ENCODE data around the gene CDH4. TPM values are rescaled to one million over a fixed set of nuclear protein-coding genes. Genes with fewer than 3 reads are reported as not detected.

The CDH4 gene
- total RNA-seq, 4 donors from 2014 or later: 0.71 to 4.2 (median 2.9) TPM

- TF ChIP-seq POLR2A (IDR thresholded peaks at IDR 0.05) (no peak), CTCF (IDR thresholded peaks at IDR 0.05) (no peak)
- intact Hi-C loops (cut with DNase I; ENCODE audit: low total_unique reads): no loop called here
- 90 to 91% methylated on average over 23 of the region's 23 CpGs for WGBS, 2 donors
- no peak overlapping the region for H3K4me3 ChIP-seq (ENCODE audit: low read depth, poor library complexity, severe bottlenecking)
- no peak for DNase-seq (ENCODE audit: low spot score in 2 of 2)
Observed at GRCh38 chr20:61926796-61927192, 674.7 kb downstream of the CDH4 start.

DNA sequence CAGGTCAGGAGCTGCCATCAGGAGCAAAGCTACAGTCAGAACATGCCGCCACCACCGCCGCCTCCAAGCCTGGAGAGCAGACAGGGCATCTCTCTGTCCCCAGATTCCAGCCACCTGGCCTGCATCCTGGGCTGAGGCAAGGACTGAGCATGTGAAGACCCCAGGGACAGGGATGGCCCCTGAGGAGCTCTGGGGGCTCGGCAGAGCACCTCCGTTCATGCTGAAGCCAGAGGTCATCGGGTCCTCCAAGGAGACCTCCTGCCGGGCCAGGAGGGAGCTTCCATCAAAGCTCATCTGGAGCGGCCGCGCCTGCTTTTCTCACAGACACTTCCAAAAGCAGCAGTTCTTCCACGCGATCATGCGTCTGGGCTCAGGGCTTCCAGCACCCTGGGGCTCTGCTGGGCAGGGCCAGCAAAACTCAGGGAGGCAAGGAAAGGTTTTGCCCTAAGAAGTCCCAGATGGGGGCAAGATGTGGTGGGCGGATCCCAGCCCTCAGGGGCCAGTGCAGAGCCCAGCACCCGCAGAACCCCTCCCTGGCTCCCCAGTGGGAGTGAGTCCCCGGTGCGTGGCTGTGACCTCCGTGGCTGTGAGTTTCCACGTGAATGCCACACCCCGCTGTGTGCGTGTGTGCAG, 675.2 kb downstream of the CDH4 start:
- no peak overlapping the region for H3K4me3 ChIP-seq (ENCODE audit: low read depth, poor library complexity, severe bottlenecking)
- 84% methylated on average over 14 to 21 of the region's 21 CpGs for WGBS, 2 donors
- DNase-seq (ENCODE audit: low spot score in 2 of 2): no peak
- TF ChIP-seq CTCF (IDR thresholded peaks at IDR 0.05) (no peak), POLR2A (IDR thresholded peaks at IDR 0.05) (no peak)
- intact Hi-C loops (cut with DNase I; ENCODE audit: low total_unique reads): no loop called here

- intact Hi-C loops (cut with DNase I; ENCODE audit: low total_unique reads): no loop called here
- no peak overlapping the region for H3K4me3 ChIP-seq (ENCODE audit: low read depth, poor library complexity, severe bottlenecking)
- WGBS, 2 donors: 90 to 93% methylated on average over 41 to 42 of the region's 43 CpGs
- no peak for TF ChIP-seq POLR2A (IDR thresholded peaks at IDR 0.05)
- no peak for TF ChIP-seq CTCF (IDR thresholded peaks at IDR 0.05)
- DNase-seq (ENCODE audit: low spot score in 2 of 2): no peak
Observed at GRCh38 chr20:61927826-61928541, 675.9 kb downstream of the CDH4 start.

DNA sequence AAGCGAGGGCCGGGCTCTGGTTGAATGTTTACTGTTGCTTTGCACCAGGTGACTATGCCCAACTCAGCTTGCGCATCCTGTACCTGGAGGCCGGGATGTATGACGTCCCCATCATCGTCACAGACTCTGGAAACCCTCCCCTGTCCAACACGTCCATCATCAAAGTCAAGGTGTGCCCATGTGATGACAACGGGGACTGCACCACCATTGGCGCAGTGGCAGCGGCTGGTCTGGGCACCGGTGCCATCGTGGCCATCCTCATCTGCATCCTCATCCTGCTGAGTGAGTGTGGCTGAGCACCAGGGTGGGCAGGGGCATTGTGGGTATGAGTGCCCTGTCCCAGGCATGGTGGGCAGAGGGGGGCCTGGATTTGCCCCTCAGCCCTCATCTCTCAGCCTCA, 677.5 kb downstream of the CDH4 start:
- no peak overlapping the region for H3K4me3 ChIP-seq (ENCODE audit: low read depth, poor library complexity, severe bottlenecking)
- TF ChIP-seq CTCF (IDR thresholded peaks at IDR 0.05) (no peak), POLR2A (IDR thresholded peaks at IDR 0.05) (no peak)
- 98 to 99% methylated on average over 12 of the region's 12 CpGs for WGBS, 2 donors
- intact Hi-C loops (cut with DNase I; ENCODE audit: low total_unique reads): no loop called here
- no peak for DNase-seq (ENCODE audit: low spot score in 2 of 2)

- TF ChIP-seq CTCF (IDR thresholded peaks at IDR 0.05) (no peak), POLR2A (IDR thresholded peaks at IDR 0.05) (no peak)
- 90 to 92% methylated on average over 12 of the region's 12 CpGs for WGBS, 2 donors
- DNase-seq (ENCODE audit: low spot score in 2 of 2): no peak
- H3K4me3 ChIP-seq (ENCODE audit: low read depth, poor library complexity, severe bottlenecking): no peak overlapping the region
- intact Hi-C loops (cut with DNase I; ENCODE audit: low total_unique reads): no loop called here
Observed at GRCh38 chr20:61929971-61930666, 678.1 kb downstream of the CDH4 start.
